HUDEP-2 (cell line): ENCODE data around the gene NINJ1.
"Not testable (repeated sequence)": the region's sequence is repeated elsewhere in the genome, so short reads cannot be mapped to it uniquely, and the experiment has no call there.

Experiments
- DNase-seq, 76 experiments: peaks; one replicate each; lab custom pipeline; 2025; ENCODE audit not compliant: unreplicated experiment in 76 of 76; lab: John Stamatoyannopoulos, UW

NINJ1 gene

DNA sequence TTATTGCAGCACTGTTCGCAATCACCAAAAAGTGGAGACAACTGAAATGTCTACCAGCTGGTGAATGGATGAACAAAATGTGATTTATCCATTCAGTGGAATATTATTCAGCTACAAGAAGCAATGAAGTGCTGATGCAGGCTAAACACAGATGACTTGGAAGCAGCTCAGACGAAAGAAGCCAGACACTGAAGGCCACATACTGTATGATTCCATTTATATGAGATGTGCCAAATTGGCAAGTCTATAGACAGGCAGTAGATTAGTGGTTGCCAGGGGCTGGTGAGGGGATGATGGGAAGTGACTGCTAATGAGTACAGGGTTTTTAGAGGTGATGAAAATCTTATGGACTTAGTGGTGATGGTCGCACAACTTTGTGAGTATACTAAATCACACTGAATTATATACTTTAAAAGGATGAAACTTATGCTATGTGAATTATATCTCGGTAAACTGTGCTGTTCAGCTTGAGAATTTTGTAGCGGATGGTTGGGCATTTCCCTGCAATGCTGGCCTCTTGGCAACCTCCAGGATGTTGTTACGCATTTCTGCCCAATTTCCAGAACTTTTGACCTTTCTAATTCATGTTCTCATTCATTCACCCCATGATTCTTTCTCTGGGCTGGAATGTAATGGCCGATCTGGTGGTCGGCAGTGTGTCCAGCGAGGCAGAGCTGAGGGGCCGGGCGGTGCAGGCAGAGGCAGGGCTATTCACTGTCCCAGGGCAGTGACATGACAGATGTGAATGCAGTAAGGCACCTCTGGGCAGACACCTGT, 27.9 kb upstream of the NINJ1 start:
- DNase-seq = no peak

DNA sequence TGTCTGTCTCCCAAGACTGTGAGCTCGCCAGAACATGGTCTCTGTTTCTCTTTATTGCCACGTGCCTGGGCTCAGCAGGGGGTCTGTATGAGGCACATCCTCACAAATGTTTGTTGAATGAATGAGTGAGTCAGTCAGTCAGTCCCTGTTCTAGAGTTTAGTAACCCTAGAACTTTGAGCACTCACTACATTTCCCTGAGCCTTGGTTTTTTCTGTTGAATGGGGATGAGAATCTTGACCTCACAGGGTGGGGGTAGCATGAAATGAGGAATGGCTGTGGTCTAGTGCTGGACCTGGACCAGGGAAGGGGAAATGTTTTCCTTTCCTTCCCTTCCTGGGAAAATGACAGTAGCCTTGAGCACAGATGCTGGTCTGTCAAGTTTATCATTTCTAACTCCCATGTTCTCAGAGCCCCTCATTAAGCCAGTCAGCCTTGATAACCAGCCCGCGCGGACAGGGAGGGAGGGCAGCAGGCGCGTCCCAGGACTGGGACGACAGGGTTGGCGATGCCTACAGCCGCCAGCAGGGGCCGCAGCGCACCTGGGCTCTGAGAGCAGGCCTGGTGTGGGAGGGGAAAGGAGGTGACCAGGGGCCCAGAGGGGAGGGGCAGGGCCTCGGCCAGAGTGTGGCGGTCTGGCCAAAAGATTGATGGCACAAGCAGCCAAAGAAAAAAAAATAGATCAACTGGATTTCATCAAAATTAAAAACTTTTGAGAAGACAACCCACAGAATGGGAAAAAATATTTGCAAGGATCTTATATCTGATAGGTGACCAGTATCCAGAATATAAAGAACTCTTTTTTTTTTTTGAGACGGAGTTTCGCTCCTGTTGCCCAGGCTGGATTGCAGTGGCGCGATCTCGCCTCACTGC, 25.8 kb upstream of the NINJ1 start:
- DNase-seq = peak in 65 of 76 experiments; percentile 2 to 81 (median 50)

DNA sequence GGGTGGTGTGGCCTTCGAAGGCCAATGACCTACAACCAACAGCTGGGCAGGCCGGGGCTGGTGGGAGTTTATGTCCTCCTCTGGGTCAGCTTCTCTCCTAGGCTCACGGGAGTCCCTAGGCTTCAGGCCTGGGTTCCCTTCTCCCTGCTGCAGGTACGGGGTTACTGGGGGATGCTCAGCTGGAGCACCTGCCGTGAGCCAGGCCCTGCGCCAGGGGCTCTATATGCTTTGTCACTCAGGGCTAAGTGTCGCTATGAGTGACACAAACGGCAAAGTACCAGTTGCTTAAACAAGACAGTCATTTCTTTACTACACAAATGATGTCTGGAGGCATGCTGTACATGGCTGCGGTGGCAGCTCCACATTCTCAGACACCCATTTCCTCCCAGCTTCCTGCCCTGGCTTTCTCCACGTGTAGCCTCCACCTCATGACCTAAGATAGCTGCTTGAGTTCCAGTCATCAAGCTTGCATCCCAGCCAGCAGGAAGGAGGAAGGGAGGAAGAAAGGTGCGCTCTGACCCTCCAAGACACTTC, 22.5 kb upstream of the NINJ1 start:
- DNase-seq = no peak

DNA sequence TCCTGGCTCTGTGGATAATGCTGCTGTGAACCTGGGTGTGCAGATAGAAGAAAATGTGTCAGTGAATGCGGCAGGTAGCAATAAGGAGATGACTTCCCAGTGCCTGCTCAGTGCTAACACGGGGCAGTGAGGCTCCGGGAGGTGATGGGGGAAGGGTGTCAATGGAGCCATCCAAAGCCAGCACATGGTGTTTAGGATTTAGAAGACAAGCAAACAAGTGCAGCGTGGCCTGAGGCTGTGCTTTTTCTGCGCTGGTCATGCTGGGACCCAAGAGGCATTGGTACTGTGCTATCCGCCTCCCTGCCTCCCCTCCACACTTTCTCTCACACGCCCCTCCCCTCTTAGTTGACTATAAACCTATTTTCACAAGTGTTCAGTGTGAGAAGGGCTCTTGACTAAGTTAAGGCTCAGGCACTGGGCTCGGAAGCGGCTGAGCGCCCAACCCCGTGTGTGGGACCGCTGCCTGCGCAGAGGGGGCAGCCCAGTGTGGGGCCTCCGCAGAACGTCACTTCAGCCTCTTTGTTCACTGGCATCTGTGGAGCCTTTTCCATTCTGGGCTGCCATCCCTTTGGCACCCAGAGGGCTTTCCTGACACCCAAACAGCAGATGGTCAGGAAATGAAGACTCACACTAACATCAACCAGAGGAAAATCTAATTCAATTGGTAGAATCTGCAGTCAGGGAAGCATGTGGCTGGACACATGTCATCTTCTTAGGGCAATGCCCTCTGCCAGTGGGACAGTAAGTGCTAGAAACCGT, 21.8 kb upstream of the NINJ1 start:
- no peak for DNase-seq

DNA sequence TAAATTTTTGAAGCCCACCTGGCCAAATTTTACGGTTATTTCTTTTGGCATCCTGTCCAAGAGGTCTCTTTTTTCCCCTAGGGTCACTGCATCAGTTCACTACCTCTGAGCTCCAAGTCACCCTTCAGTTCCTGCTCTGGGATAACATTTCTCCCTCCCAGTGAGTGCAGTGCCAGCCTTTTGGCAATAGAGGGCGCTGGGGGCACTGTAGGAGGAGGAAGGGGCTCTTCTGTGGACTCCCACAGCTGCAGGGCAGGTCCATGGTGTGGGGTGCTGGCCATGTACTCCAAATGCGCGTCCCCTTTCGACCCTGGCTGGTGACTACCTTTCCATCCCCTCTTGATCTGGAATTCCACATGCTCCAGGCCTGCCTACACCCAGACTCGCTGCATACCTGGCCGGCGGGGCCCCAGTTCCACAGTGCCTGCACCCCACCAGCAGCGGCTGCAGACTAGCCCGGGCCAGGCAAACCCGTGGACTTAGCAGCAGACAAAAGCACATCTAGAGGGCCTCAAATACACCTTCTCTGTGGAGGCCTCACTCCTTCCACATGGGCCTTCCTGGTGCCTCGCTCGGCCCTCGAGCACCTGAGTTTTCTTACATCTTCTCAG, 20.3 kb upstream of the NINJ1 start:
- peak in 15 of 76 experiments; percentile 6 to 38 (median 12) for DNase-seq

DNA sequence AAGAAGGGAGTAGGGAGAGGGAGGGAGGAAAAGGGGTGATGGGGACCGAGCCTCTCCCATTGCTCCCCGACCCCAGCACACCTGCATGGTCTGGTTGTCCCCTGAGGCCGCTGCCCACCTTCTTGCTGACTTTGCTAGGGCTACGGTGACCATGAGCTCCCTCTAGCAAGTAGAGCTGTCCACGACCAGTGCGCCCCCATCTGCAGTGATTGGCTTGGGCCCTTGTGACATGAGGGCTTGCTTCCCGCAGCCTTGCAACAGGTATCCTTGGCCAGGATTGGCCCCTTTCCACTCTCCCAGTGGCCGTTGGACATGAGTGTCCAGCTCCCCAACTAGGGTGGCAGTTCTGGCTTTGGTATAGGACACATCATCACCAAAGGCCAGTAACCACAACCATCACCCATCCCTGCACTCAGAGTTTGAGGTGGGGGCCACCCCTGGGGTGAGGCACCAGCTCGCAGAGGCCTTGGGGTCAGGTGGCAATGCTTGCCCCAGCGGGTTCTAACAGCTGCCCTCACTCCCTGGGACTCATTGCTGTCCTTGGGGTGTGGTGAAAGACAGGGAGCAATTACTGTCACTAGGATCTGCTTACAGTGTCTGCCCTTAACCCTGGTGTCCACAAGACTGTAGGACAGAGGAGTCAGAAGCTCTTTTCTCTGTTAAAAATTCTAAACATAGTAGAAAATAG, 17.2 kb upstream of the NINJ1 start:
- no peak for DNase-seq

DNA sequence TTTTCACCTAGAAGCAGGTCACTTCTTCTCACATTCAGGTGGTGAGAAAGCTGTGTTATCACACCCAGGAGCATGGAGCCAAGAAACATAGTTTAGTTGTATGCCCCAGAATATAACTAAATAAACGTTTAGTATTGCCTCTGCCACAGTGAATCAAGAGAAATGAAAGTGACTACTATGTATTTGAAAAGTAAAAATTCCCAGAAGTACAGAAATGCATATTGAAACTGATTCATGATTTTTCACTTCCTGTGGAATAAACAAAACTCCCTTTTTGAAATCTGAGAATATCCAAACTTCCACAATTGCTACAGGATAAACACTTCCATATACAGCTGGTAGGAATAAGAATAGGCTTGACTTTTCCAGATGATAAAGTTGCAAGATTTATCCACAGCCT, 15.3 kb upstream of the NINJ1 start:
- DNase-seq = no peak

DNA sequence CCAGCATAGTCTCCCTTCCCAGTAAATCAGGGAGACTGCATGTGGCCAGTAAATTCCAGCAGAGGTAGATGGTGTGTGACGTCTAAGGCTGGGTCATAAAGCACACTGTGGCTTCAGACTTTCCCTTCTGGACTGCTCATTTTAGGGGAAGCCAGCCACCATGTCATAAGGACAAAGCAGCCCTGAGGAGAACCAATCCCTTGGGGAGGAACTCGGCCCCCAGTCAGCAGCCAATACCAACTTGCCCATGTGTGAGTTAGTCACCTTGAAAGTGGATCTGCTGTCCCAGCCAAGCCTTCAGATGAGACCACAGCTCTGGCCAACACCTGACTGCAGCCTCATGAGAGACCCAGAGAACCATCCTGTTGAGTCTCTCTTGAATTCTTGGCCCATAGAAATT, 14.7 kb upstream of the NINJ1 start:
- no peak for DNase-seq

DNA sequence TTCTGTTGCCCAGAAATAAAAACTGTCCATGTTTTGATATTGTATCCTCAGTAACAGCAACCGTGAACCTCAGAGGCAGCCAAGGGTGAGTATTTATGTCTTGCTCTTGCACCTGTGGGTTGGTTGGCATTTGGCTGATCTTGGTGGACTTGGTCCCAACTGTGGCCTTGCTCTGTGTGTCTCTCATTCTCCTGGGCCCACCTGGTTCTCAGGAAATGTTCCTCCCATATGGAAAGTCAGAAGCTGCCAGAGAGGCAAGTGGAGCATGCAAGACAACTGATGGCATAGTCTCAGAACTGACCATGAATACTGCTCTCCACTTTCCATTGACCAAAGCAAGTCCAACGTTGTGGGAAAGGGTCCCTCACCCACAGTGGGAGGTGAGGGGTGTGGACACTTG, 13.6 kb upstream of the NINJ1 start:
- DNase-seq = no peak

DNA sequence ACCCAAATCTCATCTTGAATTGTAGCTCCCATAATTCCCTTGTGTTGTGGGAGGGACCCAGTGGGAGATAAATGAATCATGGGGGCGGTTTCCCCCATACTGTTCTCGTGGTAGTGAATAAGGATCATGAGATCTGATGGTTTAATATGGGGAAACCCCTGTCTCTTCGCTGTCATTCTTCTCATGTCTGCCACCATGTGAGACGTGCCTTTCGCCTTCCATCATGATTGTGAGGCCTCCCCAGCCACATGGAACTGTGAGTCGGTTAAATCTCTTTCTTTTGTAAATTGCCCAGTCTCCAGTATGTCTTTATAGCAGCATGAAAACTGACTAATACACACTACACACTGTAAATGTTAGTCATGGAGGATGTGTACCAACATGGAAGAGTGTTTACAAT, 12.6 kb upstream of the NINJ1 start:
- not testable (repeated sequence) for DNase-seq

DNA sequence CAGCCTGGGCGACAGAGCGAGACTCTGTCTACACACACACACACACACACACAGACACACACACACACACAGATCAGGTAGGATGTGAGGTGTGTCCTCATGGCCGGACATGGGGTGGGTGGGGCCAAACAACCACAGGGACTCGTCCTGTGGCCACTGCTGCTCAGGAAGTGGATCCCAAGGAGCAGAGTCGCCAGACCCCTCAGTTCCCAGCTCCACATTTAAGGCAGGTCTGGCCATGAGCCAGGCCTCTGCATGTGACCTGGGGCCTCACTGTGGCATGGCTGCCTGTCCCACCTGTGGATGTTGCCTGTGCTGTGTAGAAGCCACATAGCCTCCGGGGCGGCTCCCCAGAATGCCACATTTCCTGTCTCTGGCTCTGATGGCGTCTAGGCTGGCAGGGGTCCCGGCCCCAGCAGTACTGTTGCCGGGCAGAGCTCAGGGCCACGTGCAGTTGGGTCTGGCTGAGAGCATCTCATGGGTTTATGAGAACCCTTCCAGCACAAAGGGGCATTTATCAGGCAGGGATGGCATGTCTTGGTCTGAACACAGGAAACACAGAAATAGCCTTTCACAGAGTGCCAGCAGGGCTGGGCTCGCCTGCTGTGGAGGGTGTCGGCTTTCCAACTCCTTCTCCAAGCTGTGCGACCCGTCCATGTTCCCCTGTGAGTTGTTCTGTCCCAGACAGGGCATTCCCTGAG, 9.9 kb upstream of the NINJ1 start:
- DNase-seq = no peak

DNA sequence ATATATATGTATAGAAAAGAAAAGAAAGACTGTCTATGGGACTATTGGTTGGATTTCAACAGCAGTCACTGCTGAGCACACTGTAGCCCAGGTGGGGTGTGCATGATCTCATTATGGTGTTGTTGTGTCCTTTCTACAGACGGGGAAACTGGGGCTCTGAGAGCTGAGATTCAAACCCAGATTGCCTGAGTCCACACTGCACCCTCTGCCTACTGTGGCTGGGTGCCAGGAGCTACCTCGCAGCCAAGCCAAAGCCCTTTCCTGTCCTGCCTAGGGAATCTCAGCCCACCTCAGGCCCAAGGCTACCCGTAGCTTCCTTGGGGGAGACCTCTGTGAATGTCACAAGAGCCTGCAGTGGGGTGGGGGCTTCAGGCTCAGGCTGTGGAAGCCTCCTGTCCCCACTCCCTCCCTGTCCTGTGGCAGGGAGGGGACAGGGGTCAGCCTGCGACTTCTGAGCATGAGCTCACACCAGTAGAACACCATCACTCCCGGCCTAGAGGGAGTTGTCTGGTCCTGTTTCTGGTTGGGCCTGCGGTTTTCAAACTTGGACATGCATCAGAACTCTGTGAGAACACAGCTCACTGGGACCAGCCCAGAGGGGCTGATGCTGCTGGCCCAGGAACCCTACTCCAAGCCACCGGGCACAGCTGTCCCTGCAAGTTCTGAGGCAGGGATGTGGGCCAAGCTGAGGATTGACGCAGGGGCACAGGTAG, 7.9 kb upstream of the NINJ1 start:
- no peak for DNase-seq

DNA sequence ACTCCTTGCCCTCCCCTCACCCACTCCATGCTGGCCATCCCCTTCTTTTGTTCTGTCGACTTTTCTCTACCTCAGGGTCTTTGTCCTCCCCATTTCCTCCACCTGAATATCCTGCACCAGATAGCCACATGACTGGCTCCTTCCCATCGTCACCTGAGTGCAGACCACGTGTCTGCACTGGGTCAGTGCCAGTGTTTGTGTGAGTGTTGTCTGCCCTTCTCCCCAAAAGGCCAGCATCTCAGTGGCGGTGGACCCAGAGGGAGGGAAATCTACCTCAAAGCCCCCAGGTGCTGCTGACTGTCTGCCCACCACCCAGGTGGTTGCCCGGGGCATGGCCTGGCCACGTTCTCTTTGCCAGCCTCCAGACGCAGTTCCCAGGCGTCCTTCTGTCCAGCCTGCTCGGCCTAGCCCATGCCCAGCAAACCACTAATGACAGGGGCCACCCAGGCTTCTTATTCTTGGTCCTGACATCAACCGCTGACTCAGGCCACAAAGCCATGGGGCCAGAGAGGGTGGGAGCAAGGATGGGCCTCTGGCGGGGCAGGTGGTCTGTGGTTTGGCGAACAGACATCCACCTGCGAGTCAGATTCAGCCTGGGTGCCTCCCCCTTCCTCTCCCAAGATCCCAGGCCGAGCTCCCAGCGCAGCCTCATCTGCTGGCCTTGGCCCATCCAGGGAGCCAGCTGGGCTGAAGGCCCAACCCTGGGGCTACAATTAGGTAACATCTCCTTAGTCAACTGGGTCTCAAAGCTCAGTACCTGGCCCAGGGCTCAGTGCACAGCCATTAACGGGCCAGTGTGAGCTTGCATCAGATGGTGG, 5.5 kb upstream of the NINJ1 start:
- DNase-seq = no peak

DNA sequence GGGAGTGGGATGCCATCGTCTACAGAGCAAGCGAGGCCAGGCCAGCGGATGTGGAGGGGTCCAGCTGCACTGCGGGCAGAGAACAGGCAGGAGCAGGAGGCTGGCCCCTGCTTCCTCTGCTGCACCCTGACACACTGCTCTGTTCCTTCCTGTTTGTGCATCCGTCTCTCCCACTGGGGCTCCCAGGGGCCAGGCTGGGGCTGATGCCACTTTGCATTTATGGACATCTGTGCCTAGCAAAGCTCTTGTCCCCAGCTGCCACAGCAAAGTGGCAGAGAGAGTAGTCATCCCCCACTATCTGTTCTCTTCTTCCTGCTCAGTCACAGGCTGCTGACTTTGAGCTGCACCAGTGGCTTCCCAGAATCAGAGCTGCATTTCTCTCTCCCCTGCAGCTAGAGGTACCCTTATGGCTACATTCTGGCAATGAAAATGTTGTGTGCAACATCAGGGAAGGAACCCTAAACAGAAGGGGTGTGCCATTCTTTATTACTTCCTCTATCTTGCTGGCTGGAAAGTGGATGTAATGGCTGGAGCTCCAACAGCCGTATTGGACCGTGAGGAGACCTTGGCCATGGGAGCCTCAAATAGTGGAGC, 4.2 kb upstream of the NINJ1 start:
- no peak for DNase-seq

DNA sequence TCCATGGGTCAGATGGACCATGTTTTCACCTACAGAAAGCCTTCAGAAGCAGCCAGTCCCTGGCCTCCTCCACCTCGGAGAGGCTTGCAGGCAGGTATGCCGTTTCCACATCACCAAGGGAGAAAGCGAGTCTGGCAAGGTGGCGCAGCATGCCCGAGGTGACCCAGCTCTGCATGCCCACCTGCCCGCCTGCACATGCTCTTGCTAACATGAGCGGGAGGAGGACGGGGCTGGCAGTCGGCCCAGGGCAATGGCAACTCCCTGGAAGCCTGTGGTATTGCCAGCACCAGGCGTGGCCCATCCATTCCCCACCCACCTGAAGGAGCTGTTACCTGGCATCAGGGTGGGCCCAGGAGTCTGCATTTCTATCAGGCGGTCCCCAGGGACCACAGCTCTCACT, 3.3 kb upstream of the NINJ1 start:
- DNase-seq = no peak

DNA sequence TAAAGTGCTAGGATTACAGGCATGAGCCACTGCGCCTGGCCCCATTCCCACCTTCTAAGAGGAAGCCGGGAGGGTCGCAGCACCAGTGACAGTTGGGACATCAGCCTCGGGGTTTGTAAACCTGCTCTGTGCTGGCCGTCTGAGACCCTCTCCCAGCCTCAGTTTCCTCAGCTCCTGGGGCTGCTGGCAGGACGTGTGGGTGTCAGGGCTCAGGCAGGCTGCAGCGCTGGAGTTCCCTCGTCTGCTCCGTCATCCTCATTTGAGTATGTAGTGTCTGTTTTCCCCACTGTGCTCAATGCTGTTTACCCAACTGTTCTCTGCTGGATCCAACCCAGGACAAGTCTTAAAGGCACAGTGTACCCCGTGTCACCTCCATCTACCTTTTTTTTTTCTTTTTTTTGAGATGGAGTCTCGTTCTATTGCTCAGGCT, 2.0 kb upstream of the NINJ1 start:
- no peak for DNase-seq

DNA sequence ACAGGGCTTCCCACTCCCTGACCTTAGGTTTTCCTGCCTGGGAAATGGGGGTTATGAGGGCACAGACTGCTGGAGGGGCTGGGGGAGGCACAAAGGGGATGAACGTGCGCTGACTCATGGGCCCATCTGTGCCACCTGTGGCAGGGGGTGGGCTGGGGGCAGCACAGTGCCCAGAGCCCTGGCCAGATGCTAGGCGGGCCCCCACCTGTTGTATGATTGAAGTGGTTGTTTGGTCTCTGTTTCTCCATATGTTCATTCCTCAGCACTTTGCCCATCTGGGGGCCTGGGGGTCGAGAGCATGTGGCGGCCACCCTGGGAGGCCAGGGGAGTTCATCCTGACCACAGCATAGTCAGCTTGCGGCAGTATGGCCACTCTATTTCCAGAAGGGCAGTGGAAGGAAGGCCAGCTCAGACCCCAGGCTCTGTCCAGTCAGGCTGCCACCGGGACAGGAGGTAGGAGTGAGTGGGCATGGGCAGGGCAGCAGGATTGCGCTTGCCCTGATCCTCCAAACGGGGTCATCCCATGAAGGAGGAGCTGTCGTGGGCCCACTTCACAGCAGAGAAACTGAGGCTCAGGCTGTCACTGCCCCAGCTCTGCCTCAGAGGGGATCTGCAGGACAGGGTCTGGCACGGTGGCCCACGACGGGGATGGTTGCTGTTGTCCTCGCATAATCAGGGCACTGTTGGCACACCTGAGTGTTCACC, 841 bp upstream of the NINJ1 start:
- DNase-seq = no peak
